ENCODE results near the gene FAR2. TPM values are rescaled to one million over a fixed set of nuclear protein-coding genes. Genes with fewer than 3 reads are reported as not detected.

FAR2 gene
- total RNA-seq, 3 donors from 2014 or later, result 8.2 to 18.2 (median 9.8) TPM

DNA sequence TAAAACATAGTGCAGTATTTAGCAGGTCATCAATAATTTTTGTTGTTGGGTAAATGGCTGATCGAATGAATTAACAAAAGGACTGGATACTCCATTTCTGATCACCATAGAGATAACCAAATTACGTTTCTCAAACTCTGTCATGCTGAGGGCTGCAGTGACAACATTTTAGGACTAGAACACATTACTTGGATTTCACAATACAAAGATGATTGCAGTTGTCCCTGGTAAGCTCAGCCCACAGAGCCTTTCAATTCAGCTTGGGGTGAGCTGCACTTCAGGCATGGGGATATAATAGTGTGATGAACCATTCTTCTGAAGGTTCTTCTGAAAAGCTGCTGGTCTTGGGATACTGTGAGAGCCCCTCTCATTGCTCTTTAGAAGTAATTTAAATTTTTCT is 74.3 kb downstream of the FAR2 start:
- no peak for DNase-seq (ENCODE audit: low spot score in 2 of 2)
- TF ChIP-seq CTCF (IDR thresholded peaks at IDR 0.05), result no peak
- TF ChIP-seq POLR2A (IDR thresholded peaks at IDR 0.05), result no peak
- TF ChIP-seq POLR2AphosphoS5 (IDR thresholded peaks at IDR 0.05), result no peak
- intact Hi-C loops (cut with DNase I; ENCODE audit: low total_unique reads), result no loop called here
- H3K4me1 ChIP-seq, result no peaks in the 10 kb centered on the region
- peaks cover 0 to 5% of the 10 kb centered on the region in 2 donors for H3K9me3 ChIP-seq
- H3K27me3 ChIP-seq, result no peaks in the 10 kb centered on the region
- H3K4me3 ChIP-seq, result no peak overlapping the region
- H3K27ac ChIP-seq, result no peak overlapping the region
- no peaks in the 10 kb centered on the region for H3K36me3 ChIP-seq

DNA sequence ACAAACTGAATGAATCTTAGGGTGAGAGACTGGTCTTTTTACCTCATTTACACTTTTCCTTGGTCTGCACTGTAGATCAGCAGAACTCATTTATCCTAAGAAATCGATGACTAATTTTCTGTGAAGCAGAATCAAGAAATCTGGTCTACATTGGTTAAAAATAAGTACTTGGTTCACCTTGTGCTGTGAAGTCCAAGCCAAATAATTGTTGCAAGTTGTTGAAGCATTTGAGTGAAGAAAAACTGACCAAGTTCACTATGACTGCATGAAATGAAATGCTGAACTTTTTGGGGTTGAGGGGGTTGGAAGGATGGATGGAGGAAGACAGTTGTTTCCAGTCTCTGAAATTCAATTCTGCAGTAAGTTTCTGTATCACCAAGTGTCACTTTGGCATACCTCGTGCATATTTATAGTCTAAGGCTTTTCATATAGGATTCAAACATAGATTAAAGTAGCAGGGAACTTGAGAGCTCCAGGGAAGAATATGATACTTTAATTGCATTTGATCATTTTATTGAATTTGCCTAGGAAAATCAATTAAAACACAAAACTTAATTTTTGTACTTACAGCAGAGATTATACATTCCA is 75.0 kb downstream of the FAR2 start:
- Histone ChIP-seq H3K4me3 (no peak overlapping the region), H3K36me3 (no peaks in the 10 kb centered on the region), H3K27ac (no peak overlapping the region), H3K9me3 (peaks cover 0 to 5% of the 10 kb centered on the region in 2 donors), H3K4me1 (no peaks in the 10 kb centered on the region), H3K27me3 (no peaks in the 10 kb centered on the region)
- intact Hi-C loops (cut with DNase I; ENCODE audit: low total_unique reads), result no loop called here
- no peak for TF ChIP-seq POLR2AphosphoS5 (IDR thresholded peaks at IDR 0.05)
- TF ChIP-seq CTCF (IDR thresholded peaks at IDR 0.05), result no peak
- TF ChIP-seq POLR2A (IDR thresholded peaks at IDR 0.05), result no peak
- DNase-seq (ENCODE audit: low spot score in 2 of 2), result no peak

- H3K9me3 ChIP-seq, result peaks cover 0 to 5% of the 10 kb centered on the region in 2 donors
- intact Hi-C loops (cut with DNase I; ENCODE audit: low total_unique reads), result no loop called here
- TF ChIP-seq CTCF (IDR thresholded peaks at IDR 0.05) (no peak), POLR2A (IDR thresholded peaks at IDR 0.05) (no peak), POLR2AphosphoS5 (IDR thresholded peaks at IDR 0.05) (no peak)
Measured at GRCh38 chr12:29224572-29224971, 75.5 kb downstream of the FAR2 start.

GRCh38 chr12:29225834-29226233 is 76.8 kb downstream of the FAR2 start:
- no peak for TF ChIP-seq CTCF (IDR thresholded peaks at IDR 0.05)
- no peak for TF ChIP-seq POLR2AphosphoS5 (IDR thresholded peaks at IDR 0.05)
- TF ChIP-seq POLR2A (IDR thresholded peaks at IDR 0.05), result no peak
- intact Hi-C loops (cut with DNase I; ENCODE audit: low total_unique reads), result no loop called here
- H3K9me3 ChIP-seq, result peaks cover 0 to 4% of the 10 kb centered on the region in 2 donors
- H3K4me1 ChIP-seq, result no peaks in the 10 kb centered on the region
- H3K4me3 ChIP-seq, result no peak overlapping the region
- H3K27ac ChIP-seq, result no peak overlapping the region
- H3K36me3 ChIP-seq, result no peaks in the 10 kb centered on the region
- DNase-seq (ENCODE audit: low spot score in 2 of 2), result no peak
- H3K27me3 ChIP-seq, result no peaks in the 10 kb centered on the region

More at GRCh38 chr12:29224572-29224971, 75.5 kb downstream of the FAR2 start:
- H3K27me3 ChIP-seq, result no peaks in the 10 kb centered on the region
- no peak overlapping the region for H3K4me3 ChIP-seq
- no peak overlapping the region for H3K27ac ChIP-seq
- H3K36me3 ChIP-seq, result no peaks in the 10 kb centered on the region
- DNase-seq (ENCODE audit: low spot score in 2 of 2), result no peak
- no peaks in the 10 kb centered on the region for H3K4me1 ChIP-seq

- no peaks in the 10 kb centered on the region for H3K9me3 ChIP-seq
- H3K27me3 ChIP-seq, result no peaks in the 10 kb centered on the region
- H3K27ac ChIP-seq, result no peak overlapping the region
- H3K4me1 ChIP-seq, result no peaks in the 10 kb centered on the region
- no peak for DNase-seq (ENCODE audit: low spot score in 2 of 2)
- no peak overlapping the region for H3K4me3 ChIP-seq
- H3K36me3 ChIP-seq, result no peaks in the 10 kb centered on the region
- TF ChIP-seq CTCF (IDR thresholded peaks at IDR 0.05) (no peak), POLR2AphosphoS5 (IDR thresholded peaks at IDR 0.05) (no peak), POLR2A (IDR thresholded peaks at IDR 0.05) (no peak)
- intact Hi-C loops (cut with DNase I; ENCODE audit: low total_unique reads), result no loop called here
Measured at GRCh38 chr12:29226616-29227015, 77.5 kb downstream of the FAR2 start.
